ENCODE results near the gene RNF213.
A peak's percentile ranks its signal among the peaks of the same experiment; 100 is the strongest.
"Not testable (repeated sequence)": the region's sequence is repeated elsewhere in the genome, so short reads cannot be mapped to it uniquely, and the experiment has no call there.

RNF213 gene

DNA sequence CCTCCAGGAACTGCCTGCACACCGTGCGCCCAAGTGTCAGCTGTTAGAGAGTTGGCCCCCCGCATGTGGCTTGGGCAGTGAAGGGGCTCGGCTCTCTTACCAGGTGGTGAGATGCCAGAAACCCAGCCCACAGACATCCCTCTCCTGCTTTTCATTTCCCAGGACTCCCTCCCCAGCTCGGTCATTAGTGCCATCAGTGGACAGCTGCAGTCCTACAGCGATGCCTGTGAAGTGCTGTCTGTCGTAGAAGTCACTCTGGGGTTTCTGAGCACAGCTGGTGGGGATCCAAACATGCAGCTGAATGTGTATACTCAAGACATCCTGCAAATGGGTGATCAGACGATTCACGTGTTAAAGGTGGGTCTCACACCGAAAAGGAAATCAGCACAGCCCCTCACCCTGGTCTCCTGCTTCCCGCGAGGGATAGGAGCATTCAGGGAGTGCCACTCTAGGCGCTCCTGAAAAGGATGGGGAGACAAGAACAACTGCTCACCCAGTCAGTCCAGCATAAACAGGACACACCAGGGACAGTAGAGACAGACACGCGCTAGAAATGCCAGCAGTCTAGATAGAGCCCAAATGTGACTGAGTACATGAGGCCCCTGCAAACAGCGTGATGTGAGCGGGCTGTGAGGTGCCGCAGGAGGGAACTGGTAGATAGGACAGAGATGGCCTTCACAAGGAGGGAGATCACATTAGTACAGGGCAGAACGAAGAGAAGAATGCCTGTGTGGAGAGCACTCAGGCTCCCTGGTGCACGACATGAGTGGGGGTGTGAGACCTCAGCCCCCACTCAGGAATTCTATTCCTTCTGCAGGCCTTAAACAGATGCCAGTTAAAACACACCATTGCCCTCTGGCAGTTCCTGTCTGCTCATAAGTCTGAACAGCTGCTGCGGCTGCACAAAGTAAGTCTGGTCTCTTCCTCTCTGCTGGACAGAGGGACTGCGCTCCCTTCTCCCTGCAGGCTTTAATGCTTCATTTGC lies 128.7 kb downstream of the RNF213 start:
- H3K27ac Mint-ChIP-seq: peak overlapping the region; percentile 25
- intact Hi-C loops (cut with micrococcal nuclease): no loop called here

DNA sequence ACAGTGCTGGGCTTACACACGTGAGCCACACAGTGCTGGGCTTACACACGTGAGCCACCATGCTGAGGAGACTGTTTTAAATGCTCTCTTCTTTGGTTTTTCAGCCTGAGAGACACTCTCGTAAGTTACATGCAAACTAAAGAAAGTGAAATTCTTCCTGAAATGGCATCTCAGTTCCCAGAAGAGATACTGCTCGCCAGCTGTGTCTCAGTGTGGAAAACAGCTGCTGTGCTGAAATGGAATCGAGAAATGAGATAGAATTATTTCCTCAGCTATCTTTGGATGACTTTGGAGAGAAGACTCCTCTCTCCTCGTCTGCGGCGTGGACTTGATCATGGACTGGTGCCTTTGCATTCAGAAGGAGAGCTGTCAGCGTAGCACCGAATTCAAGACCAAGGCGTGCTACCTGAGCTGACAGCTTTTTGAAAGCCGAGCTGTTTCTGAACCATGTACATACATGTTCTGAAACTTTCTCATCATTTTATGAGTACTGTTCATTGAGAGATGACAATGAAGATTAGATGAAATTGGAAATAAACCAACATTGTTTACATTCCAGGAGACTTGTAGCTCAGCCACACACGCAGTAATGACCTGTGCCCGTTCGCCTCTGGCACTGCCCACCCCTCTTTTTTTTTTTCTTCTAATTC lies 132.7 kb downstream of the RNF213 start:
- intact Hi-C loops (cut with micrococcal nuclease): no loop called here
- Mint-ChIP-seq H3K4me1 (ENCODE audit: low read depth) (peaks cover 25% of the 10 kb centered on the region), H3K27ac (no peak overlapping the region), H3K36me3 (ENCODE audit: low read depth) (peaks cover 78% of the 10 kb centered on the region), H3K4me3 (no peak overlapping the region), H3K9me3 (no peaks in the 10 kb centered on the region), H3K27me3 (peaks cover 1% of the 10 kb centered on the region)

More for the DNA sequence above, 128.7 kb downstream of the RNF213 start:
- peaks cover 100% of the 10 kb centered on the region for H3K36me3 Mint-ChIP-seq (ENCODE audit: low read depth)
- H3K9me3 Mint-ChIP-seq: no peaks in the 10 kb centered on the region
- no peaks in the 10 kb centered on the region for H3K27me3 Mint-ChIP-seq
- no peak overlapping the region for H3K4me3 Mint-ChIP-seq
- H3K4me1 Mint-ChIP-seq (ENCODE audit: low read depth): no peaks in the 10 kb centered on the region

DNA sequence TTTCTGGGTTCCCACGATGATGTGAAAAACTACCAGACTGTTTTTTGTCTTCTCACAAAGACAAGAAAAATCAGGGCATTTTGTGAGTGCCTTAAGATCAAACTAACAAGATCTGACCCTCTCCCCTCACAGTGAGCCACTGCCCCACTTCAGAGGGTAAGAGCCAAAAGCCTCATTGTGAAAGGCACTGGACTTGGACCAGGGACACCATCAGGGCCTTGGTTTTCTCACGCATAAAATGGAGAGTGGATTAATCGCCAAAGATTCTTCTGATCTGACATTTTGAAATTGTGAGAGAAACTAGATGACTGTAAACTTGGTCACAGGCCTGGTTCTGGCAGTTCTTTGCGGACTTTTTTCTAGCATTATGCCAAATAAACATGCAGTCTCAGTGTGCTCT lies 133.3 kb downstream of the RNF213 start:
- Mint-ChIP-seq H3K36me3 (ENCODE audit: low read depth) (peaks cover 72% of the 10 kb centered on the region), H3K27ac (no peak overlapping the region)

DNA sequence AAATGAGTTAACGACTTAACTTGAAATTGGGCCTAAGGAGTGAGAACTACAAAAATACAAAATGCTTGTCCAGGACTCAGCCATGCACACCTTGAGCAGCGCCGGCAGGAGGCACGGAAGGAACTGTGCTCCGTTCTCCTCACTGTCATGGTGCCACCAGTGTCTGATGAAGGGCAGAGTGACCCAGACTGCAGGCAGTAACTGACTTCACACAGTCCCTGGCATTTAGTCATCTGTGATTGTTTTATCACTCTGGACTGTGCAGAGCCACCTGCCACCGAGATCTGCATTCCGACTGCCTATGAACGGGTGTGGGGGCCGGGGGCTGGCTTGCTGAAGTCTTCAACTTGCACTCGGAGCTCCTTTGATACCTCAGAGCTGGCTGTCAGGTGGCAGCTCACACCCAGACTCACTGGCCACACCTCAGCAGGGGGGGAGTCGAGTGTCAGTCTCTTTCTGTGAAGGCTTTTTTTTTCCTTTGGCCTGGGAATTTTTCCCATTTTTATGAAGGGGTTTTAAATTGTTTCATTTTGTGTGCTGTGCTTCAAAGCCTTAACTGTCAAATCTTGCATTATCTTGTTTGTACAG lies 134.1 kb downstream of the RNF213 start:
- peaks cover 1% of the 10 kb centered on the region for H3K27me3 Mint-ChIP-seq
- no peak overlapping the region for H3K27ac Mint-ChIP-seq
- H3K4me1 Mint-ChIP-seq (ENCODE audit: low read depth): peaks cover 29% of the 10 kb centered on the region
- intact Hi-C loops (cut with micrococcal nuclease): no loop called here
- H3K9me3 Mint-ChIP-seq: no peaks in the 10 kb centered on the region
- peaks cover 64% of the 10 kb centered on the region for H3K36me3 Mint-ChIP-seq (ENCODE audit: low read depth)
- H3K4me3 Mint-ChIP-seq: no peak overlapping the region

More for the DNA sequence above, 133.3 kb downstream of the RNF213 start:
- Mint-ChIP-seq H3K4me1 (ENCODE audit: low read depth) (peaks cover 29% of the 10 kb centered on the region), H3K9me3 (no peaks in the 10 kb centered on the region), H3K4me3 (no peak overlapping the region), H3K27me3 (peaks cover 1% of the 10 kb centered on the region)
- intact Hi-C loops (cut with micrococcal nuclease): no loop called here

DNA sequence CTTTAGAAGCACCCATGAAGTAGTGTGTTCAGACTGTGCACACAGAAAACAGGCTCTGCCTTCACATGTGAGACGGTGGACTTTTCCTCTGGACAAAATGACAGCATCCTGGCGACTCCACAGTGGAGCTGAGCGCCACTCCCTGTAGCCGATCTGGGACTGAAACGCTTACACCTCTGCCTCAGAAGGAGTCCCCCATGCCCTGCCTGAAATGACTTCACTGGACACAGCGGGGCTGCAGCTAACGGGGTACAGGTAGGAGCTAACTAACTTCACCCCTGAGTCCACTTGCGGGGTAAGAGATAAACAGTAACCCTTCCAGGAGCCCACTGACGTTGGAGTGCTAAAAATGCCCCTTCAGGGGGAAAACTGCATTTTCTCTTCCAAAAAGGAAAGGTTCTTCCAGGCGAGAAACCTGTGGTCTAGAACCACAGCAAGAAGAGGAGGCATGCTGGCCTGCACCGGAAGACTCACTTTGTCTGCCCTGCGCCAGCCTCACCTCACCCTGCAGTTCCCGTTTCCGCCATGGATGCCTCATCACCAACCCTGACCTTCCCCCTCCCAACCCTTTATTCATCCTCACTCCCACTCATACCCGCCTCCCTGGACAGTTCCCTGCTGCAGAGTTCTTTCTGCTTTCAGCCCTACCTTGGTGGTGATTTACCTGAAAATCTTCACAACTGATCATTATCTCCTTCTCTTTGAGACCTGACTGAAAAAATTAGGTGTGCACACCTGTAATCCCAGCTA lies 134.9 kb downstream of the RNF213 start:
- H3K9me3 Mint-ChIP-seq: no peaks in the 10 kb centered on the region
- intact Hi-C loops (cut with micrococcal nuclease): no loop called here
- H3K27me3 Mint-ChIP-seq: peaks cover 9% of the 10 kb centered on the region
- H3K4me3 Mint-ChIP-seq: no peak overlapping the region
- H3K27ac Mint-ChIP-seq: no peak overlapping the region
- H3K4me1 Mint-ChIP-seq (ENCODE audit: low read depth): peaks cover 33% of the 10 kb centered on the region
- H3K36me3 Mint-ChIP-seq (ENCODE audit: low read depth): peaks cover 56% of the 10 kb centered on the region

DNA sequence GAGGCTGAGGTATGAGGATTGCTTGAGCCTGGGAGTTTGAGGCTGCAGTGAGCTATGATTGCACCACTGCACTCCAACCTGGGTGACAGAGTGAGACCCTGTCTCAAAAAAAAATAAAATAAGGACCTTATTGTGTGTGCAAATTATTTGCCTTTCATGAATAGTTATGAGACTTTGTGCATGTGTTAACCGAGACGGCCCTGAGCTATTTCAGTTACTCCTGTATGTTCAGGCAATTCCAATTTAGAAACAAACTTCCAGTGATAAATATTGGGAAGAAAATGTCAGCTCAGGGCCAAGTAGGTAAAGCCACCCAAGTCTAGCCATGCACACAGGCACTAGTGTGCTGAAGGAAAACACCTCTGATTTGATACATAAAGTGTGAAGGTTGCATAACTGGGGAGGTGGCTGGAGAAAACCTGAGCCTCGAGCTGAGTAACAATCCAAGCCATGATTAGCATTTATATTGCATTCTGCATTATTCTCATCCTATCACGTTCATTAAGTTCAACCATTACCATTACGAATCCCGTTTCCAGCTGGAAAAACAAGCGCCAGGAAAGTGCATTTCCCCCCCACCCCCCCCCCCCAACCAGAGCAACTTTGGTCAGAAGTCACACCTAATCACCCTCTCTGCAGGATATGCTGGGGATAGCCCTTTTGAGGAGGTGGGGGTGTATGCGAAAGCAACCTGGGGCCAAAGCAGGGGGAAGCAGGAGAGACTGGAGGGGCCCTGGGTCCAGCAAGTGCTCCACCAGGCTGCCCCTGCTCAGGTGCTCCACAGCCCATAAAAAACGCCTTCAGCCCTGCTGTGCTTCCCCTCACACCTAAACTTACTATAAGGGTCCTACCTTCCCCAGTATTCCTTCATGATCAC lies 135.7 kb downstream of the RNF213 start:
- peaks cover 48% of the 10 kb centered on the region for H3K36me3 Mint-ChIP-seq (ENCODE audit: low read depth)

DNA sequence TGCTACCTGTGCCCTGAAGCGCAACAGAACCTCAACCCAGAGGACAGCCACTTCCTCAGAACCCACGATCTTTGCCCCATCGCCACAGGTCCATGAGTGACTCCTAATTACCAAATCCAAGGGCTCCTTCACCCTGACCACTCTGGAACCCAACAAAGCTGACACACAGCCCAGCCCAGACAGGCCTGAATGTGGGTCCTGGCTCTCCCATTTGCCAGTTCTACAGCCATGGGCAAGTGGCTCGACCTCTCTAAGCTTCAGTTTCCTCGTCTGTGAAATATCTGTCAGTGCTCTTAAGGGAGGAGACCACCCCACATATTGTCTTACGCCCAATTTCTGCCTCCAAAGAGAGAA lies 136.4 kb downstream of the RNF213 start:
- intact Hi-C loops (cut with micrococcal nuclease): no loop called here
- H3K4me1 Mint-ChIP-seq (ENCODE audit: low read depth): peaks cover 38% of the 10 kb centered on the region
- H3K36me3 Mint-ChIP-seq (ENCODE audit: low read depth): peaks cover 41% of the 10 kb centered on the region
- H3K27me3 Mint-ChIP-seq: peaks cover 15% of the 10 kb centered on the region
- H3K9me3 Mint-ChIP-seq: no peaks in the 10 kb centered on the region
- H3K4me3 Mint-ChIP-seq: no peak overlapping the region
- peak overlapping the region; percentile 60 for H3K27ac Mint-ChIP-seq

More for the DNA sequence above, 135.7 kb downstream of the RNF213 start:
- no peaks in the 10 kb centered on the region for H3K9me3 Mint-ChIP-seq
- peaks cover 15% of the 10 kb centered on the region for H3K27me3 Mint-ChIP-seq
- intact Hi-C loops (cut with micrococcal nuclease): no loop called here
- peak overlapping the region; percentile 60 for H3K27ac Mint-ChIP-seq
- H3K4me3 Mint-ChIP-seq: no peak overlapping the region
- peaks cover 38% of the 10 kb centered on the region for H3K4me1 Mint-ChIP-seq (ENCODE audit: low read depth)

DNA sequence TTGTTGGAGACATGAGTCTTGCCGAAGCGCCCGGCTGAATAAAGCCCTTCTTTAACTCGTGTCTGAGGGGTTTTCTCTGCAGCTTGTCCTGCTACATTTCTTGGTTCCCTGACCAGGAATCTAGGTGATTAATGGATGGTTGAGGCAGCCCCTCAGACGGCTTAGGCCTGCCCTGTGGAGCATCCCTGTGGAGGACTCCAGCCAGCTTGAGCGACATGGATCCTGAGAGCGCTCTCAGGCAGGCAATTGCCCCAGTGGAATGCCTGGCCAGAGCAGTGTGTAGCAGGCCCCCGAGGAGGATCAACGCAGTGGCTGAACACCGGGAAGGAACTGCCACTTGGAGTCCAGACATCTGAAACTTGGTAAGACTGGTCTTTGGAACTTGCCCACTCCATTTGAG lies 137.0 kb downstream of the RNF213 start:
- intact Hi-C loops (cut with micrococcal nuclease): no loop called here
- Mint-ChIP-seq H3K4me1 (ENCODE audit: low read depth) (peaks cover 38% of the 10 kb centered on the region), H3K4me3 (no peak overlapping the region), H3K36me3 (ENCODE audit: low read depth) (peaks cover 35% of the 10 kb centered on the region), H3K27me3 (peaks cover 15% of the 10 kb centered on the region), H3K27ac (peak overlapping the region; percentile 60), H3K9me3 (no peaks in the 10 kb centered on the region)

DNA sequence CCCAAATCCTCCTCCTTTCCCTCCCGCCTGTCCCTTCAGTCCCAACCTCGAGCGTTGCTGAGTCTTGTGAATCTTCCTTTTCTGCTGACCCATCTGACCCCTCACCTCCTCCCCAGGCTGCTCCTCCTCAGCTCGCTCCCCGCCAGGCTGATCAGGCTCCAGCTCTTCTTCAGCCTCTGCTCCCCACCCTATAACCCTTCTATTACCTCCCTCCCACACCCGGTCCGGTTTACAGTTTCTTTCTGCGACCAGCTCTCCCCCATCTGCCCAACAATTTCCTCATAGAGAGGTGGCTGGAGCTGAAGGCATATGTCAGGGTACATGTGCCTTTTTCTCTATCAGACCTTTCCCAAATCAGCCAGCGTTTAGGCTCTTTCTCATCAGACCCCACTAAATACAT lies 140.4 kb downstream of the RNF213 start:
- H3K36me3 Mint-ChIP-seq (ENCODE audit: low read depth); H3K9me3 Mint-ChIP-seq; intact Hi-C loops (cut with micrococcal nuclease); H3K4me3 Mint-ChIP-seq; H3K27ac Mint-ChIP-seq: not testable (repeated sequence)
- Mint-ChIP-seq H3K27me3 (peaks cover 15% of the 10 kb centered on the region), H3K4me1 (ENCODE audit: low read depth) (peaks cover 31% of the 10 kb centered on the region)

DNA sequence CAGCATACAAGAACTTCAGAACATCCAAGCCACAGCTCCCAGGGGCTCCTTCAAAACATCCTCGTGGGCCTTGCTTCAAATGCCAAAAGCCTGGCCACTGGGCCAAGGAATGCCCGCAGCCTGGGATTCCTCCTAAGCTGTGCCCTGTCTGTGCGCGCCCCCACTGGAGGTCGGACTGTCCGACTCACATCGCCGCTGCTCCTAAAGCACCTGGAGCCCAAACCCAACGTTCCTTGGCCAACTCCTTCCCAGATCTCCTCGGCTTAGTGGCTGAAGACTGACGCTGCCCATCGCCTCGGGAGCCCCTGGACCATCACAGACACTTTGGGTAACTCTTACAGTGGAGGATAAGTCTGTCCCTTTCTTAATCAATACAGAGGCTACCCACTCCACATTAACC lies 141.4 kb downstream of the RNF213 start:
- H3K36me3 Mint-ChIP-seq (ENCODE audit: low read depth); H3K27ac Mint-ChIP-seq; intact Hi-C loops (cut with micrococcal nuclease); H3K9me3 Mint-ChIP-seq; H3K4me3 Mint-ChIP-seq: not testable (repeated sequence)
- Mint-ChIP-seq H3K27me3 (peaks cover 15% of the 10 kb centered on the region), H3K4me1 (ENCODE audit: low read depth) (peaks cover 25% of the 10 kb centered on the region)

DNA sequence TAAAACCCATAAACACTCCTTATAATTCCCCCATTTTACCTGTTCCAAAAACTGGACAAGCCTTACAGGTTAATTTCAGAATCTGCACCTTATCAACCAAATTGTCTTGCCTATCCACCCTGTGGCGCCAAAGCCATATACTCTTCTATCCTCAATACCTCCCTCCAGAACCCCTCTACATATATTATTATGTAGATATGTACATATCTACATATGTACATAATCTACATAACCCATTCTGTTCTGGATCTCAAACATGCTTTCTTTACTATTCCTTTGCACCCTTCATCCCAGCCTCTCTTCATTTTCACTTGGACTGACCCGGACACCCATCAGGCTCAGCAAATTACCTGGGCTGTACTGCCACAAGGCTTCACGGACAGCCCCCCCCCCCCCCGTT lies 142.3 kb downstream of the RNF213 start:
- H3K4me3 Mint-ChIP-seq: no peak overlapping the region
- no peaks in the 10 kb centered on the region for H3K36me3 Mint-ChIP-seq (ENCODE audit: low read depth)
- no peak overlapping the region for H3K27ac Mint-ChIP-seq
- intact Hi-C loops (cut with micrococcal nuclease): no loop called here
- peaks cover 17% of the 10 kb centered on the region for H3K4me1 Mint-ChIP-seq (ENCODE audit: low read depth)
- H3K27me3 Mint-ChIP-seq: peaks cover 15% of the 10 kb centered on the region
- H3K9me3 Mint-ChIP-seq: no peaks in the 10 kb centered on the region

DNA sequence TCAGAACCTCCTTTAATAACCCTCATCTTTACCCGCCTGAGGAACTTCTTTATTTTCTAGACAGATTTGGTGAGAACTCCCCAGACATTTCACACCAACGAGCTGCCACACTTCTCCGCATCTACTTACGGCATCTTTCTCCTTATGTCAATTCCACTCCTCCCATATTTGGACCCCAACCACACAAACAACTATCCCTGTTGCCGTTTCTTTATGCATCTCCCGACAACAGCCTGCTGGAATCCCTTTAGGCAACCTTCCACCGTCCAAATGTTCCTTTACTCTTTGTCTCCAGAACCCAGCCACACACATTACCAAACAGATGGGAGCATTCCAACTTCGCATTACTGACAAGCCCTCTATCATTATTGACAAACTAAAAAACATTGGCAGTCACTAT lies 145.5 kb downstream of the RNF213 start:
- intact Hi-C loops (cut with micrococcal nuclease): no loop called here

DNA sequence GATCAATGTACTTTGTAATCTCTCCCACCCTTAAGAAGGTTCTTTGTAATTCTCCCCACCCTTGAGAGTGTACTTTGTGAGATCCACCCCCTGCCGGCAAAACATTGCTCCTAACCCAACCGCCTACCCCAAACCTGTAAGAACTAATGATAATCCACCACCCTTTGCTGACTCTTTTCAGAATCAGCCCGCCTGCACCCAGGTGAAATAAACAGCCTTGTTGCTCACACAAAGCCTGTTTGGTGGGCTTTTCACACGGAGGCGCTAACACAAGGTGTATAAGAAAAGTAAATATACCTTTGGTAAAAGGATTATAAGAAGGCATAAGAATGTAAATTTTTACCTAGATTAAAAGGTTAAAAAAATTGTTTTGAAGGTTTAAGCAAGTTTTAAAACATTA lies 147.3 kb downstream of the RNF213 start:
- H3K9me3 Mint-ChIP-seq; intact Hi-C loops (cut with micrococcal nuclease); H3K27ac Mint-ChIP-seq; H3K4me1 Mint-ChIP-seq (ENCODE audit: low read depth); H3K4me3 Mint-ChIP-seq; H3K36me3 Mint-ChIP-seq (ENCODE audit: low read depth): not testable (repeated sequence)
- H3K27me3 Mint-ChIP-seq: peaks cover 11% of the 10 kb centered on the region

More for the DNA sequence above, 145.5 kb downstream of the RNF213 start:
- Mint-ChIP-seq H3K36me3 (ENCODE audit: low read depth) (no peaks in the 10 kb centered on the region), H3K27me3 (peaks cover 10% of the 10 kb centered on the region), H3K9me3 (no peaks in the 10 kb centered on the region), H3K4me1 (ENCODE audit: low read depth) (peaks cover 1% of the 10 kb centered on the region), H3K4me3 (no peak overlapping the region), H3K27ac (no peak overlapping the region)

Measured in dendritic cell treated with granulocyte-macrophage colony-stimulating factor and Interleukin-4, amounts not matched to agents 40 ng/mL and 50 ng/mL, for 4 days (primary cell).